Bronchial epithelial cell (primary cell): ENCODE data around the gene ALDH1A1. TPM values are rescaled to one million over a fixed set of nuclear protein-coding genes. Genes with fewer than 3 reads are reported as not detected.

Experiments
- DNase-seq: peaks from one replicate; pipeline ENCODE4 v3.0.0-alpha.2; 2010; ENCODE audit warnings: low read depth
- FAIRE-seq: peaks from 2 replicates; lab custom pipeline; 2011; peaks lifted over from hg19 to GRCh38; lab: Jason Lieb, UNC
- H3K27me3 ChIP-seq: 2 replicates; pipeline ENCODE4 v1.5.1; 2011; ENCODE audit warnings: low read length; ENCODE audit not compliant: control insufficient read depth, insufficient read depth
- H3K36me3 ChIP-seq: 2 replicates; pipeline ENCODE4 v1.5.1; 2011; ENCODE audit warnings: low read length; ENCODE audit not compliant: control insufficient read depth, insufficient read depth
- H3K4me3 ChIP-seq: 2 replicates; pipeline ENCODE4 v1.5.1; 2011; ENCODE audit warnings: mild to moderate bottlenecking, low read depth, low read length, control low read depth
- total RNA-seq: library from RNA; depleted of rRNA; stranded (reverse); fragments of >200 nt; gene quantifications from 2 replicates; pipeline ENCODE4 v1.2.1, GENCODE V29; 2014
- TF ChIP-seq, protein P1 (sequence below): IDR thresholded peaks from 2 replicates; pipeline ENCODE4 v1.5.1; 2011; ENCODE audit warnings: mild to moderate bottlenecking, moderate library complexity, low read length, control low read depth, inconsistent platforms; ENCODE audit not compliant: insufficient read depth, severe bottlenecking

The ALDH1A1 gene
- total RNA-seq, 1 donor from 2014 or later, result 5.0 TPM

DNA sequence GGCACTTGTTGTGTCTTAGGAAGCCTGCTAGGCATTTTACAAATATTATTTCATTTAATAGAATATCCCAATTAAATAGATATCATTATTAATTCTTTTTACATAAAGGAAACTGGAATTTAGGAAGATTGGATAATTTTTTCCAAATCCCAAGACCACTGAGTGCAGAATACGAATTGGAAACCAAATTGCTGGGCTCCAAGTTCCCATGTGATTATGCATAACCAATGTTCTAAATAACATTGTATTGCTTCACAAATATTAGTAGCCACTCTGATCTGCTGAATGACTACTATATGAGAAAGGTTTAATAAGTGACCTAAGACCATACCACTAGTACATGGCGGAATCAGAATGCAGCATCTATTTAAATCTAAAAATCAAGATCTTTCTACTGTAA lies 57.7 kb downstream of the ALDH1A1 start:
- H3K4me3 ChIP-seq, result no peak overlapping the region
- DNase-seq, result no peak
- H3K27me3 ChIP-seq, result no peaks in the 10 kb centered on the region
- no peaks in the 10 kb centered on the region for H3K36me3 ChIP-seq
- no peak for FAIRE-seq
- TF ChIP-seq, protein P1, sequence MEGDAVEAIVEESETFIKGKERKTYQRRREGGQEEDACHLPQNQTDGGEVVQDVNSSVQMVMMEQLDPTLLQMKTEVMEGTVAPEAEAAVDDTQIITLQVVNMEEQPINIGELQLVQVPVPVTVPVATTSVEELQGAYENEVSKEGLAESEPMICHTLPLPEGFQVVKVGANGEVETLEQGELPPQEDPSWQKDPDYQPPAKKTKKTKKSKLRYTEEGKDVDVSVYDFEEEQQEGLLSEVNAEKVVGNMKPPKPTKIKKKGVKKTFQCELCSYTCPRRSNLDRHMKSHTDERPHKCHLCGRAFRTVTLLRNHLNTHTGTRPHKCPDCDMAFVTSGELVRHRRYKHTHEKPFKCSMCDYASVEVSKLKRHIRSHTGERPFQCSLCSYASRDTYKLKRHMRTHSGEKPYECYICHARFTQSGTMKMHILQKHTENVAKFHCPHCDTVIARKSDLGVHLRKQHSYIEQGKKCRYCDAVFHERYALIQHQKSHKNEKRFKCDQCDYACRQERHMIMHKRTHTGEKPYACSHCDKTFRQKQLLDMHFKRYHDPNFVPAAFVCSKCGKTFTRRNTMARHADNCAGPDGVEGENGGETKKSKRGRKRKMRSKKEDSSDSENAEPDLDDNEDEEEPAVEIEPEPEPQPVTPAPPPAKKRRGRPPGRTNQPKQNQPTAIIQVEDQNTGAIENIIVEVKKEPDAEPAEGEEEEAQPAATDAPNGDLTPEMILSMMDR, result no peak

DNA sequence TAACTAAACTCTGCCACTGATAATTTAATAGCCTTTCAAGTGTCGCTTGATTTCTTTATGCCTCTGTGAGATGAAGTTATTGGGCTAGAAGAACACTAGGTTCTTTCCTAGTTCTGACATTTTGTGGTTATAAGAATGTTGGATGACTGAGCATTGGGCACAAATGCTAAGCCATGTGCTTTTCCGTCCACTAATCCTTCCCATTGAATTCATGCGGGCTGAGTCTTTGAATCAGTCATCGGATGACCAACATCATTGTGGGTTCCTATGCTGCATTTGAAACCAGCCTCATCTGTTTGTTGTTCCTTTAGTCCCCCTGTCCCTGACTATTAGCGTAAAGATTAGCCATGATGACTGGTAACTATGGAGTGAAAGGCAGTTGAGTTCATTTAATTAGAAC lies 58.5 kb downstream of the ALDH1A1 start:
- DNase-seq, result no peak
- Histone ChIP-seq H3K4me3 (no peak overlapping the region), H3K36me3 (no peaks in the 10 kb centered on the region), H3K27me3 (no peaks in the 10 kb centered on the region)
- TF ChIP-seq, protein P1, result no peak
- FAIRE-seq, result no peak

DNA sequence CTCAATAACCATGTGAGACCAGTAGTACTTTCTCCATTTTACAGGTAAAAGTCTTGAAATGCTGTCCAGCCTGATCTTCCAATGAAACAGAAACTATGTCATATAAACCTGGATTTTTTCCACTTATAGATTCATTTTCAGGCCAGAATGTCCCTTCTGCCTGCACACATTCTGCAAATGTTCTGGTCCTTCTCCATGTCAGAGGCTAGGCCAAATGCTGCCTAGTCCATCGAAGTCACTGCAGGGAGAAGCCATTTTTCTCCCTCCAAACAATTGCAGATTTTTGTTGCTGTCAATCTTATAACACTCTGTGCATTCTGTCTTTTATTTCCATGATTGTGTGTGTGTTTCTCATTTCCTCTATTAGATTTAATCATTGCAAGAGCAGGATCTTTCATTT lies 59.4 kb downstream of the ALDH1A1 start:
- FAIRE-seq (no peak), DNase-seq (no peak)
- Histone ChIP-seq H3K4me3 (no peak overlapping the region), H3K36me3 (no peaks in the 10 kb centered on the region), H3K27me3 (no peaks in the 10 kb centered on the region)
- TF ChIP-seq, protein P1, result no peak

DNA sequence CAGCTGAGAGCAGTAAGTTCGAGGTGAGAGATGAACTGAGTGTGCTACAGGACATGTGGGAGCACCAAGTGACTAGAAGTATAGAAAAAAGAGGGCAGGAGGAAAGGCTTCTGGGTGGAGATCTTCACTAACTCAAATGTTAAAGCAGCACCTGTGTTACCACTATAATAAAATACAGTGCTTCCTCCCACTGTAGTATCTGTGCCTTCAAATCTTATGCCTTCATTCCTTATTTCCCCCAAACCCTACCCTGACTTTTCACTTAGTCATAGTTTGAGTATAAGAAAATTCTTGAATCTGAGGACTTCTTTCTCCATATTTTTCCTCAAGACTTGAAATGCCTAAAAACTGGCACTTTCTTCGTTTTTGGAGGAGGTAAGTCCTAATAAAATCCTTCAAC lies 61.8 kb downstream of the ALDH1A1 start:
- TF ChIP-seq, protein P1, result no peak
- DNase-seq (no peak), FAIRE-seq (no peak)
- H3K4me3 ChIP-seq, result no peak overlapping the region
- no peaks in the 10 kb centered on the region for H3K36me3 ChIP-seq
- H3K27me3 ChIP-seq, result no peaks in the 10 kb centered on the region

DNA sequence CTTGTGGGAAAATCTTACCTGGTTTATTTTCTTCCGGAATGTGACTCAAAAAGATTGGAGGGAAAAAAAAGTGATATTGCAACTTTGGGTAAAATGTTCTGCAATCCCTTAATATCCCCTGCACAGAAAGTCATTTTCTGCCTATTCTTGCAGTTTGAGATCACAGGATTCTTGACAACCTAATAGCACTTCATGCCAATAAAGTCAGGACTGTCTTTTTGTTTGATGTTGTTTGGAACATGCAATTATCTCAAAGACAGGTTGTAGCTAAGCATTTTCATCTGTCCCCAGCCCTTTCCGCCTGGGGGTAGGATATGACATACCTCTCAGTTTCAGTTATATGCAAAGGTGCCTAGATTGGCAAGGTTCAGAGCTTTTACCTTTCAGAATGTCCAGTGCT lies 63.9 kb downstream of the ALDH1A1 start:
- H3K27me3 ChIP-seq, result no peaks in the 10 kb centered on the region
- no peak for FAIRE-seq
- DNase-seq, result no peak
- no peak overlapping the region for H3K4me3 ChIP-seq
- TF ChIP-seq, protein P1, result no peak
- H3K36me3 ChIP-seq, result no peaks in the 10 kb centered on the region

DNA sequence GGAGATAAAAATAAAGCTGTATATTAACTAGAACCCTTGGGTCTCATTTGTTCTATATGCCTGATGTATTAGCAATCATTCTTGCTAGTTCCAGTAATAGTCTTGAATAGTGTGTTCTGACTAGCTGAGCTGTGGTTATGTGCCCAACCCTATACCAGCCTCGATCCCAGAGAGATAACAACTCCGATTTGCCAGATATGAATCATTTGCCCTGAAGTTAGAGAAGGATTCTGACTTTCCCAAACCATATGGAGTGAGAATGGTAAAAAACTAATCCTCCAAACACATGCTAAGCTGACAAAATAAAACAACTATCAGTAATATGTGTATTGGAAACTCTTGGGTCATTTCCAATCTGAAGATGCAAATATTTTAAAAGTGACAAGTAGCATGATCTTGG lies 64.8 kb downstream of the ALDH1A1 start:
- DNase-seq (peak; percentile 51), FAIRE-seq (no peak)
- TF ChIP-seq, protein P1, result no peak
- Histone ChIP-seq H3K27me3 (no peaks in the 10 kb centered on the region), H3K36me3 (no peaks in the 10 kb centered on the region), H3K4me3 (no peak overlapping the region)
